RKO (cell line): ENCODE data around the gene OR2V1.
"Not testable (repeated sequence)": the region's sequence is repeated elsewhere in the genome, so short reads cannot be mapped to it uniquely, and the experiment has no call there.

Experiments used
- DNase-seq: peaks from one replicate; pipeline ENCODE4 v3.0.0-alpha.2; 2016; ENCODE audit warnings: low spot score

OR2V1 gene

DNA sequence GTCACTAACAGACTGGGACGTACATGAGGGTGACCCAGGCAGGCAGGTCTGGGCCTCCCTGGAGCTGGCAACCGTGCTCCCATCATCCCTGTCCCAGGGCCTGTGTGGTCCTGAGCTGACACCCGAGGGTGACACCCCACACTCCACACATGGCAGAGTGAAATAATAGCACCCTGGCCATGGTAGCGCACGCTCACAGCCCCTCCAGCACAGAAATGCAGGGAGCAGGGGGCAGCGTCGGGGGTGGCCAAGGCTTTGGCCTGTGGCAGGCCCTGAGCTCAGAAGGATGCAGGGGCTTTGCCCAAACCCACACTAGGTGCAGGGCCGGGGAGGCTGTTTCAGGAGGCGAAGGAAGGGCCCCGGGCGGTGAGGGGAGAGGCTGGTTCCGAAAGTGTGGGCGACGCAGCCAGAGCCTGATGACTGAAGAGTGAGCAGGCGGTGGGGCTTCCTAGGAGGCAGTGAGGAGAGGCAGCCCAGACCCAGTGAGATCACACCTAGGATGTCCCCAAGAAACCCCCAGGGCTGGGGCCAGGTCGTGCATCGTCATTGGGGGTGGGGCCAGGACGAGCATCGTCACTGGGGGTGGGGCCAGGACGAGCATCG is 29.3 kb upstream of the OR2V1 start:
- peak; percentile 93 for DNase-seq

DNA sequence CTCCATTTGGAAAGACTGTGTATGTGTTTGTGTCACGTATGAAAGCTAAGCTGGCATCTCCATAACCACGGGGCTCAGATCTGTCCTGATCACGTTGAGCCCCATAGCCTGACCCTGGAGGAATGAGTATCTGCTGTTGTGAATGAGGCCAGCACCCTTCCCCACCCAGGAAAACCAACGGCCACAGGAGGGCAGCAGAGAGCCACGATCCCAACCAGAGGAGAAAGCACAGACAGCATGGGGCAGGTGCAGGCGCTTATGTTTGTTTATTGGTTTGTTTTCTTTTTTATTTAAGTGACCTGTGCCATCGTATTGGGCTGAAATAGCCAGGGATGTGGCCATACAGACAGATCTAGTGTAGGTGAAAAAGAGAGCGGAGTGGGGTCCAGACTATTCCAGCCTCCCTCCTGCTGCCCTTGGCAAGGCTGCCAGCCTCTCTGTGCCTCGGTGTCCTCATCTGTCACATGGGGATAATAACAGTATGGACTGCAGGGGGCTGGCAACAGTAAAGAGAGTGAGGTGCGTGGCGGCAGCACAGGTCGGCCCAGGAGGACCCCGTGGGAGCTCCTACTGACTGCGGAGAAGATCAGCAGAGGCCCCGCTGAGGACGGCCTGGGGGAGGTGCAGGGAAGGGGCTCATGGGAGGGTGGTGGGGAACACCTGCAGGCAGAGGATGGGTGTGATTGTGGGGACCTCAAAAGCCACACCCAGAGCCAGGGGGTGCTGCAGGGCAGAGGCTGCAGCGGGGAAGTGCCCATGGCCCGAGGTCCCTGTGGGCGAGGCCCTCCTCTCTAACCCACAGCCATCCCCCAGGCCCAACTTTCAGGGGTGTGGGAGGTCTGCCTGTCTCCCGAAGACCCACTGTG is 28.6 kb upstream of the OR2V1 start:
- DNase-seq, result peak; percentile 81

DNA sequence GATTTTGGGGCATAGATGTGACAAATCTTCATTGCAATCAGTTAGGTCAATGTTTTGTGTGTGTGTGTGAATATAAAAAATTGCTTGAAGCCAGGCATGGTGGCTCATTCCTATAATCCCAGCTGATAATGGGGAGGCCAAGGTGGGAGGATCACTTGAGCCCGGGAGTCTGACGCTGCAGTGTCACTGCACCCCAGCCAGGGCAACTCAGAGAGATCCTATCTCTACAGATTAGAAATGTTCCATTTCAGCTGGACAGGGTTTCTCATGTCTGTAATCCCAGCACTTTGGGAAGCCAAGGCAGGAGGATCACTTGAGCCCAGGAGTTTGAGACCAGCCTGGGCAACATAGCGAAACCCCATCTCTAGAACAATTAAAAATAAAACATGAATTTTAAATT is 27.9 kb upstream of the OR2V1 start:
- no peak for DNase-seq

- DNase-seq, result no peak
Measured at GRCh38 chr5:181156758-181157157, 25.8 kb upstream of the OR2V1 start.

DNA sequence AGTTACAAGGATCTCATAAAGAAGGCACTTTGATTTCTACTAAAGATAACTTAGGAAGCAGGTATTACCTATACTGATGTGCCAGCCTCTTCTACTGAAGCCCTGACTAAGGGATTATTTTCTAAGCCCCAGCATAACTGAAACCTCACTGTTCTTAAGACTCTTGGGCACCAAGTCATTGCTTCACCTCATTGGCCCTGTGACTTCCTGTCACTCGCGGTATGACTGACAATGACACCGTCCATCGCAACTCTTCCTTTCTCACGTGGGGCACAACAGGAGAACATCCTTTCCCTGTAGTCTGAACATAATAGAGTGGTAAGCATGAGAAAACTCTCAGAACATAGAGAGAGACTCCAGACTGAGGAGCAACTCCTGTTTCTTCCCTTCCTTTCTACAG is 22.8 kb upstream of the OR2V1 start:
- no peak for DNase-seq

DNA sequence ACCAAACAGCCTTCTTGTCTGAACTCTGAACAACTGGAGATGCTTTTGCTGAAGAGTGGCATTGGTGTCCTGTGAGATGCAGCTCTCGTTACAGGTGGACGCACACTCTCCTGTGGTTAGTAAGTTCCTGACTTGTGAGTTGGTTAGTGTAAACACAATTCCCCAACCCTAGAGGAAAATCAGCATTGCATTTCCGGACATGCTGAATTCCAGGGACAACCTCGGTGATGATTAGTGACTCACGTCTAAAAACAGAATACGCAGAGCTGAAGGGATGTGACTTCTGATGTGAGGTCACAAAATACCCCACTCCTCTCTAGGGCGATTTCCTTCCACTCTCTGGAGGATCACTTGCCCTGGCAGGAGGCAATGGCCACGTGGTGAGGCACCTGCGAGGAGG is 21.4 kb upstream of the OR2V1 start:
- DNase-seq, result peak; percentile 43

DNA sequence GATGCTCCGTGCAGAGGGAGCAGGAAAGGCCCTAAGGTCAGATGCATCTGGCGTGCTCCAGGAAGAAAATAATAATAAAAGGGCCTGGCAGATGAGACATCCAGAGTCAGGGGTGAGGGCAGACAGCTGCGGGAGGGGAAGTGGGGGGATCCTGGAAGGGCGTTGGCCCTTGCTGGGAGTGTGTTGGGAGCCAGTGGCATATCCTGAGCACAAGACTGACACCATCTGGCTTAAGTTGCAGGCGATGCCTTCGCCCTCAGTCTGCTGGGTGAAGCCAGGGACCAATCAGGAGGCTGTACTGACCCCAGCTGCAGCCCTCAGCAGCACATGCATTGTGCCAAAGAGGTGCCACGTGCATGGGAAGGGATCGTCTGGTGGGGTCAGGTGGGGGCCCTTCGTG is 20.2 kb upstream of the OR2V1 start:
- no peak for DNase-seq

DNA sequence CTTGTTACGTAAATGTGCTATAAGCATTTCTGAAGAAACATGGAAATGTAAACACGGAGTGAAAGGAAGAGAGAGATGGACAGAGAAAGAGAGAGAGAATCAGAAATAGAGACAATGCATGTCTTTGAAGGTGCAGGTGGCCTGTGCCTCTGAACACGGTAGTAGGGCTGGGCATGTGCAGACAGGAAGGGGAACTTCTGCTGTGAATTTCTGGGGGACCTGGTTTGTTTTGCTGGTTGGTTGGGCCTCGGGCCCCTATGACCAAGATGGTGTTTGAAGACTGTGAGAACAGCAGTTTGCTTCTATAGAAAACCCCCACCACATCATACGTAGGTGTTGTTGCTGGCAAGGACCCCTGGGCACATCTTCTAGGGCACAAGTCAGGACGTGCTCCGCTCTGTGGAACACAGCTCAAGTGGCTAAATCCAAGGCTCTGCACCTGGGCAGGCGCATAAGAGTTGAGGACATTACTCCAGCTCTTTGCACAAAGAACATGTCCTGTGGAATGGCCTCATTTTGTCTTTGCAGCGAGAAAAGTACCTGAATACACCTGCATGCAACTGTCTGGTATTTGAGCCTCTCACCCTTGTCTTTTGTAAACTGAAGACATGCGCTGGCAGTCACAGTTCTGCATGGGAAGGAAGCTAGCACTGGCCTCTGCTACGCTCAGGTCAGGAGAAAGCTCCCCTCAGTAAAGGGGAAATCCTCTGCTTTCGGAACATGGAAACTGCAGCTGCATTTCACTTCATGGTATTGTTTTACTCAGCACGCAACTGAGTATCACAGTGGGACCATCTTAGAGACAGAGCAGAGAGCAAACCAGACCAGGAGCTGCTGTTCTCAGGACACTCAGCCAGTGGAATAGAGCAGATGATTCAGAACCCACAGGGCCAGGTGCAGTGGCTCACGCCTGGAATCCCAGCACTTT is 19.1 kb upstream of the OR2V1 start:
- no peak for DNase-seq

GRCh38 chr5:181149355-181149754 is 18.4 kb upstream of the OR2V1 start:
- no peak for DNase-seq

DNA sequence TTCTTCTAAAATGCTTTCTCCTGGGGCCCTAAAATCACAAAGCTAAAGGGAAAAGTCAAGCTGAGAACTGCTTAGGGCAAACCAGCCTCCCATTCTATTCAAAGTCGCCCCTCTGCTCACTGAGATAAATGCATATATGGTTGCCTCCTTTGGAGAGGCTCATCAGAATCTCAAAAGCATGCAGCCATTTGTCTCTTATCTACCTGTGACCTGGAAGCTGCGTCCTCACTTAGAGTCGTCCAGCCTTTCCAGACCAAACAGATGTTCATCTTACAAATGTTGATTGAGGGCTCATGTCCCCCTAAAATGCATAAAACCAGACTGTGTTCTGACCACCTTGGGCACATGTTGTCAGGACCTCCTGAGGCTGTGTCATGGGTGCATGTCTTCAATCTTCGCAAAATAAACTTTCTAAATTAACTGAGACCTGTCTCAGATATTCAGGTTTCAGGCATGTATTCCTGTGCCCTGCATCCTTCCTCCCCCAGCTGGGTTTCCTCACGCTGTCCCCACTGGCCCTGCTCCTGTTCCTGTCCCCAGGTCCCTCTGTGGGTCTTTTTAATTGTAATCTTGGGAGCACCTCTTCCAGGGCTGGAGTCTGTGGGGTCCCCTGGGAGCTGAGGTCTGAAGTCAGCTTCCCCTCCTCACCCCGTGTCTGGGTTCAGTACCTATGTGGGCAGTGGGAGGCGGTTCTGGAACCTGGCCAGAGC is 16.1 kb upstream of the OR2V1 start, which contains the start of gene OR2V2:
TSS of gene OR2V2 (plus strand) at position 660 of the 710 bp plus-strand sequence. CDS start 7,357 bp downstream, outside the sequence.
- DNase-seq, result not testable (repeated sequence)

GRCh38 chr5:181145133-181145532 is 14.2 kb upstream of the OR2V1 start:
- DNase-seq, result no peak

- no peak for DNase-seq
Measured at GRCh38 chr5:181142054-181142453, 11.1 kb upstream of the OR2V1 start.

- DNase-seq, result no peak
Measured at GRCh38 chr5:181140766-181141165, 9.8 kb upstream of the OR2V1 start.

DNA sequence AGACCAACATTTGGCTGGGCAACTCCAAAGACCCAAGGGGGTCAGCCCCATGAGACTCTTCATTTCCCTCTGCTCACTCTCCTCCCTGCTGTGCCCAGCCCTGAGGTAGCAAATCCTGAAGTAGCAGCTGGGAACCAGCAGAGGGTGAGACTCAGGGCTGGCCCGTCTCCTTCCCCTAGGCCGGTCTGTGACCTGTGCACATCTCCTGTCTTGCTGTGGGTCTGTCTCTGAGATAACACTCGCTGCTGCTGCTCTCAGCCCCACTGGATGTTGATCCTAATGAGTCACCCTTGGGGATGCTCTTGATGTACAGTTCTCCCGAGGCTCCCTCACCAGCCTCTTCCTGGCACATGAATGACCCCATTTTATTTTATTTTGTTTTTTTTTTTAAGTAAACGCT is 7.3 kb upstream of the OR2V1 start:
- no peak for DNase-seq

DNA sequence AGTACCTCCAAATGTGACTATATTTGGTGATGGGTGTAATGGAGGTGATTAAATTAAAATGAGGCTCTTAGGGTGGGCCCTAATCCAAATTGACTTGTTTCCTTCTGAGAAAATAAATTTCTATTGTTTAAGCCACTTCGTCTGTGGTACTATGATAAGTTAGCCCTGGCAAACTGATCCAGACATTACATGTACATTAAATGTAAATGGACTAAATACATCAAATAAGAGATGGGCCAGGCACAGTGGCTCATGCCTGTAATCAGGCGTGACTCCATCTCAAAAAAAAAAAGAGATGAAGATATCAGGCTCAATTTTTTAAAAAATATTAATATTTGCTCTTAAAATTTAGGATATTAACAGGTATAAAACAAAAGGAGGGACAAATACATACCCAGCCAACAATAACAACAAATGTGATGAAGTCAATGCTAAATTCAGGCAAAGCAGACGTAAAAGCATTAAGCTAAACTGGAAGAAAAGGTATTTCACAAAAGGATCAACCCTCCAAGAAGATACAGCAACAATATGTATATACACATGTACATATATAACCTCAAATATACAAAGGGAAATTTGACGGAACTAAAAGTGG is 5.5 kb upstream of the OR2V1 start:
- no peak for DNase-seq

- DNase-seq, result no peak
Measured at GRCh38 chr5:181134259-181134658, 3.3 kb upstream of the OR2V1 start.

DNA sequence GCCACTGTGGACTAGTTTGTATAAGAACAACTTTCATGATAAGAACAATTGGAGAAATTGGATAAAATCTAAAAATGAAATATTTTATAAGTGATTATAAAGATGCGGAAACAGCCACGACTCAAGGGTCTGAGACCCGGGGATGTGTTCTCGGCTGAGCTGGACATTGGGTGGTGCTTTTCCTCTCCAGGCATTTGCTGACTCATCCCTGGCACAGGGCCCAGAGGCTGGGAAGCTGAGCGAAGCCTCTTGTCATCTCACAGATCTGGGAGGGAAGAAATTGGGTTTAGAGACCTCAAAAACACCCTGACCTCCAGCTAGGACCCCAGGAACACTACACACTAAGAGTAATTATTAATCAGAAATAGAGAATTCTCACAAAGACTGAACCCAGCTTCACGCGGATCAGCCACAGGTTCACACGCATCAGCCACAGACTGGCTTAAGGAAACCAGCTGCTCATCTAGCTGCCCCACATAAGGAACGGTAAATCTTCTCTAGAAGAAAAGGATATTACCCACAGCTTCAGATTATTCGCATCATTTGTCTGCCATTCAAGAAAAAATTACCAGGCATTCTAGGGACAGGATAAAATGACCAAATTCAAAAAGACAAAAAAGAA is 2.8 kb upstream of the OR2V1 start:
- DNase-seq, result peak; percentile 83

- no peak for DNase-seq
Measured at GRCh38 chr5:181133083-181133482, 2.1 kb upstream of the OR2V1 start.

DNA sequence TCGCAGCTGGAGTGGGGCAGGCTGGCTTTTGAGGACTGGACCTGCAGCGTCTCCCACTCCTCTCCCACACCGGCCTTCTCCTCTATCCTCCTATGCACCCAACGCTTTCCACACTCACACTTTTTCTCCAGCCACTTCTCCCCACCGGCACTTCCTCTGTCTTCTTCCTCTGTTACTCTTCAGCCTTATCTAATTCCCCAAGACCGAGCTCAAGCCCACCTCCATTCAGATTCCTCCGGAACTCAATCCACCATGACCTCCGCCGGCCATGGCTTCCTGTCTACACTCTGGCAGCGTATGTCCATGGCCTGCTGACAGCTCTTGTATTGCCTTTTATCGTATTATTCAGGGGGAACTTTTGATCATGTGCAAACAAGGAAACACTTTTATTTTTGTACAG is 545 bp upstream of the OR2V1 start:
- DNase-seq, result no peak

DNA sequence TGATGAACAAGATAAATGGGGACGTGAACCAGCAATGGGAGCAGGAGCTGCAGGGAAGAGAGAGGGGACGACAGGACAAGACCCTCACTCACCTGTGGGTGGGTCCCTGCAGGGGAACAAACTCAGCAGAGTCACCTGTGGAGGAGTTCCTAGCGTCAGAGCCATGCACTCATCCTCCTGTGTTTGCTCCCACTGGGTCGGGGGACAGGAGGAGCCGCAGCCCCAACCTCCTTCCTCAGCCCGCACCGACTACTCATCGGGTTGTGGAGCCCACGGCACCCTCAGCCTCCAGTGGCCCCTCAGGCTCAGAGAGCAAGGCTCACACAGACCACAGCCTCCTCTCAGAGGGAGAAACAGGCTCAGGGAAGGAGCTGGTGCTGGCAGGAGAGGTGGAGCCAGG is 888 bp downstream of the OR2V1 start:
- not testable (repeated sequence) for DNase-seq

DNA sequence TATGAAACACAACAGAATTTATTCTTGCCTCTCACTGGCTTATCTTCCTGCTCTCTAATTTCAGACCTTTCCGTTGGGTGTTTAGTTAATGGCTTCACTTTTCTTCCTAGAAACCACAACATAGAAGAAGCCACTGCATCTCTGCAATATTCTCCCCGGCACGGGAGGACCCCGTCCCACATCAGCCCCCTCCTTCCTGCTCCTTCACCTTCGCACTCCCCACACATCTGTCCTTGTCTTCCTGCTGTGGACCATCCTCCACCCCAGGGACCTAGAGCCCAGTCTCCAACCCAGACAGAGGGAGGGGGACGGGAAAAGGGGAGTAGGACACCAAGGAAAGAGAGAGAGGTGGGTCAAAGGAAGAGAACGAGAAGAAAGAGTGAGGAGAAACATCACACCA is 1.4 kb downstream of the OR2V1 start:
- DNase-seq, result no peak
